GM21786 (cell line): ENCODE data around the gene SMAD7.
"Not testable (repeated sequence)": the region's sequence is repeated elsewhere in the genome, so short reads cannot be mapped to it uniquely, and the experiment has no call there.

Experiments used
- ATAC-seq: cut with Tn5 transposase; IDR thresholded peaks from one replicate; pipeline ENCODE4 v1.9.1; 2021; ENCODE audit not compliant: unreplicated experiment

SMAD7 gene

DNA sequence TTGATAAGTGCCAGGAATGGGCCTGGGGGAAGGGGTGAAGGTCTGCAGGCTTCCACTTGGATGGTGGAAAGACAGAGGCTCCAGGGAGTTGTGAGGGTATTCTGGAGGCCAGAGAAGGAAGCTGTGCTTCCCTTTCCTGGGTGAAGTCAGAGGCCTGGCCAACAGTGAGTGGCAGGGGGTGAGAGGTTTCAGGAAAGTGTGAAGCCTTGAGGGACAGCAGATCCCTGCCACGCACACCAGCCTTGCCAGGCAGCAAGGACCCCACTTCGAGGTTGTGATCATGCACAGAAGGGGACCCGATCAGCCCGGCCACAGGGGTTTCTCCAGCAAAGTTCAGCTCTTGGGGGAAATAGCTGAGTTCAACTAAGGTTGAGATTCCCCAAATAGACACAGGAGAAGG is 66.5 kb downstream of the SMAD7 start:
- no peak for ATAC-seq

DNA sequence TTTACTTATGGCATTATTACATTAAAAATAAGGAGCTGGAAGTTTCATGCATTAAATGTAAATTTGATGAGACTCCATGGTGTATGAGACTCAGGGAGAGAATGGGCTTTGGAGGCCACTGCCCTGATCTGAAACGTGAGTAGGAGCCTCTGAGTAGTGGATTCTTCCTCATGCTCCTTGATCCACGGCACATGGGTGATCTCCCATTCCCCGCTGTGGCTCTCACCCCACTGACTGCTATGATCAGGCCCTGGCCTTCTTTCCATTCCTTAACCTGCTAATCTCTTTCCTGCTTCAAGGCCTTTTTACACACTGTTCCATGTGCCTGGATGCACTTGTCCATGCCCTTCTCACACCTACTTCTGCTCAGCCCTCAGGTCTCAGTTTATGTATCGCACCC is 68.4 kb downstream of the SMAD7 start:
- no peak for ATAC-seq

DNA sequence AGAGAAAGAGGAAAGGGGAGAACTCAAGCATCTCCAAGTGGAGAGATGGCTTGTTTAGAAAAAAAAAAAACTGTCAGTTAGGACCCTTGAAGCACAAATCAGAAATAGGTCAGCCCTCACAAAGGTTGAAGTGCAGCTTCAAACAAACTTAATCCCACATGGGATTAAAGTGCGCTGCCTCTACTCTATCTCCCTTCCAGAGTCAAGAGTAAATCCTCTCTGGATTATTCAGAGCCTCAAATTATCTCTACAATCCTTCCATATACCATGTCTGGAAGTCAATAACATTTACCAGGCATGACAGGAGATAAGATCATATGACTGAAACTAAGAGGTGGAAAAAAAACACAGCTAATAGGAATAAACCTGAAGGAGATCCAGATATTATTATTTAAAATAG is 69.8 kb downstream of the SMAD7 start:
- ATAC-seq = no peak

DNA sequence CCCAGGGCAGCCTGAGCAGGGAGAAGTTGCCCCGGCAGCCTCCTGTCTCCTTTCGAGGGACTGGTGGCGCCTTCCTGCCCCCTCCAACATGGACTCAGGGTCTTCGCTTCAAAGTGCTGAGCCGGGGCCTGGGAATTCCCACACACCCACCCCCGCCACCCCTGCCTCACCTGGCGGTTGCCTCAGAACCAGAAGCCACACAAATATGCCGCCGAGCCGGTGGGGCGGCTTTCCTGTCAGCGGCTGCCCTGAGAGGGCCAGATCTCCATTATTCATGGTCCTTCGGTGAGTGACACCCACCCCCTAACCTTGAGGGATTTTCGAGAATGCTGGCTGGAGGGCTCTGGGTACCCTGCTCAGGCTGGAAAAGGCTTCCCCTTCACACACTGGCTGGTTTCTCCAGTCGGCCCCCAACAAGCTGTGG is 71.7 kb downstream of the SMAD7 start:
- ATAC-seq = no peak

DNA sequence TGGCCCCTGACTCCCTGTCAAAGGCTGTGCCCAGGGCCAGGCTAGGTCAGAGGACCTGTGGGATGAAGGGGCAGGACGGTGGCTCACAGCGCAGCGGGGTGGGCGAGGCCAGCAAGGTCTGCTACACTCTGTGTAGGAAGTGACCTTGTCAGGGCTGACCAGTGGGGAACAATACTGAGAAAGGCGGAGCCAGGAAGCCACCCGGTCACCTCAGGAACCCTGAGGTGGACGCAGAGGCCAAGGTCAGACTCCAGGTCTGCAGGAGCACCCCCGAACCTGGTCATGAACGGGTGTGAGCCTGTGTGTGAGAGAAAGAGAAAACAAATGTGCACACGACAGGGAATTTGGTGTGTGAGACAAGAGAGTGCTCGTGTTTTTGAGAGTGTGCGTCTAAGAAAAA is 72.3 kb downstream of the SMAD7 start:
- no peak for ATAC-seq

DNA sequence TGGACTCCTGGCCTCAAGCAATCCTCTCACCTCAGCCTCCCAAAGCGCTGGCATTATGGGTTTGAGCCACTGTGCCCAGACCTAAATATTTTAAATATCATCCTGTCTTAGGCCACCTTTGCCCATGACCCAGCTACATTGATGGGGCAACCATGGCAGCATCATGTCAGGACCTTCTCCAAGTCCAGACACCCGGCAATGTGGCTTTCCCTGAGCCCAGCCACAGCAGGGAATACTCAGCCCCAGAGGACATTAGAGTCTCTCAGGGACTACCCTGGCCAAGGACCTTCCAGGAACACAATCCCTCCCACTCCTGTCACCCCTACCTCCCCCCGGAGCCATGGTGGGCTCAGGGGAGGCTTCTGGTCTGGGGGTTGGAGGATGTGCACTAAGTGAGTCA is 72.8 kb downstream of the SMAD7 start:
- no peak for ATAC-seq

DNA sequence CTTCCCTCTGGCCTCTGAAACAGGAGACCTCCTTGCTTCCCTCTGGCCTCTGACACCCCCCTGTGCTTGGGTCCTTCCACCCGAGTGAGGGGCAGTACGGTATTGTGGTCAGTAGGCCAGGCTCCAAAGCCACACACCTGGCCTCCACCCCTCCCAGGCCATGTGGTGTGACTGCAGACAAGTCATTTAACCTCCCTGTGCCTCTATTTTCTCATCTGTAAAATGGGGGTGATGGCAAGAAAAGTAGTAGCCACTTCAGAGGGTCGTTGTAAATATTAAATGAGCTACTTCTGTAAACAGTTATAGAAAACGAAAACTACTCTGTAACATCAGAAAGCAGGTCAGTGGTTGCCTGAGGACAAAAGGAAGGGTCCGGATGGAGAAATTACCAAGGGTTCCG is 74.2 kb downstream of the SMAD7 start:
- no peak for ATAC-seq

DNA sequence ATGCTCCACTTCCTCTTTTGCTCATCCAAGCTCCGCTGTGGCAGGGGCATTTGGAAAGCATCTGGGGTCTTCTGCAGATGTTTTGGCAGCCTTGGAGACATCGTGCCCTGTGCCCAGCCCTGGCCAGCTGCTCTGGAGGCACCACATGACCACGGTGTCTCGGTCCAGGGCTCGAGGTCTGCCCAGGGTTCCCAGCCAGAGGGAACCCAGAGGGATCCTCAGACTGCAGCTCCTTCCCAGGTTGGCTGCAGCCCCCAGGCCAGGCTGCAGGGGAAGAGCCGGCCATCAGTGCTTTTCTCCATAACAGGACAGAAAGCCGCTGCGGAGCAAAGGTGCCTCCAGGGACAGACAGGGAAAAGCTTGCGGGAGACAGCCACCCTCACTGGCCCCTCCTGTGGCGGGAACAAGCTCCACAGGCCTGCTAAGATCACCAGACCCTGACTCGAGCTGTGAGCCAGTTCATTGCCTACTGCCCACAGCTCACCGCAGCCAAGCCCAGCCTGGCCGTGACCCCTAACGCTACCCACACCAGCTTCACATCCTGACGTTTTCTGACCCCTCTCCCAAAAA is 74.7 kb downstream of the SMAD7 start:
- ATAC-seq = no peak

DNA sequence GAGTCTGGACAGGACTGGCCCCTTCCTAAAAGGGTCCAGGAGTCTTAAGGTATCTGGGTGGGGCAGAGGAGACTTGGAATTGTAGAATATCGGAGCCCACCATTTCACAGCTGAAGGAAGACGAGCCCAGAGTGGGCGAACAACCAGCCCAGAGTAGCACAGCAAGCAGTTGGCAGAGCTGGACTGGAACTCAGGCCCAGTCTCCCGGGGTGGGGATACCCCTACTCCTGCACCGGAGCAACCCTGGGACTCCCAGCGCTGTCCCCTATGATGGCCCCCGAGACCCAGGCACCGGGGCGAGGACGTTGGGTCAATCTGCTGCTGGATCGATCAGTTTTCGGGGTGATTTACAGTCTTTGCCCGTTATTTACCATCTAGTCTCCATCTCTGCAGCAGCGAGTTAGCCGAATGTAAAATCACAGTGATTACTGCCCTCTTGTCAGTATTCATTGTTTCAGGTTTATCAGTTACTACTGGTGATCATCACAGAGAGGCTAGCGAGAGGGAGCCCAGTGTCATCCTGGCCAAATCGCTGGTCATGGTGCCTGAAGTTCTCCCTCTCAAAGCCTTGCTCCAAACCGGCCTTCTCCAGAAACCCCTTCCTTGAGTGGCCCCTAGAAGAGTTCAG is 75.3 kb downstream of the SMAD7 start:
- ATAC-seq = no peak

DNA sequence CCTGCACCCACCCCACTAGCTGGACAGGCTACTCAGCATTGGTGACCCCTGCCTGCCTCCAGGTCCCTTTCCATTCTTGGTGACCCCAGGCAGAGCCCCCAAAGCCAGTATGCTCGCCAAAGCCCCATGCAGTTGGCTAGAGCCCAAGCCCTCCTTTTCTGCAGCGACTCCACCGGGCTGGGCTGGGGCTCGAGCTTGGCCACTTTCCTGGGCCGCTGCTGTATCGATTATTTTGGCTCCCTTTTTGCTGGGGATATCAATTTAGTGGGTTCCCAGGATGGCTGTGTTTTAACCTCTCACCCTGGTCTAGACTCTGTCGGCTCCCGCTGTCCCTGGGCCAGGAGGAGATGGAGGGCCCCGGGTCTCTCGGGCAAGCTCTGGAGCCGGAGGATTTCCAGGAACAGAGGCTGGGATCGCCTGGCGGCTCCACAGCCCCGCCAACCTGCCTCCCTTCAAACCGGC is 76.0 kb downstream of the SMAD7 start:
- ATAC-seq = no peak

DNA sequence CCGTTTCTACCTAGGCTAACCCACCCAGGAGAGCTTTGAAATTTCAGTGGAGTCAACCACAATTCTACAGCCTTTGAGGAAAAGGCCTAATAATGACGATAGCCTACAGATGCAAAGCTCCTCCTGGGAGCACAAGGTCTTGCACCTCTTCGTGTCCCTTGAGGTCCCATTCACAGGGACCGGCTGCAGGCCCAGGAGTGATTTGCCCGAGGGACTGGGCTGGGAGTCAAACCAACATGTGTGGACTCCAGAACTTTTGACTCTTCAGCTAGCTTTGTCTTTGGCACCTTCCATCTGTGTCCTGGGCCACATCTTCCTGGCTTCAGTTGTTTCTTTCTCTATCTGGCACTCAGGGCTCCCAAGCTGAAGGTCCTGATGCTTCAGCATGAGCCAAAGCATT is 76.5 kb downstream of the SMAD7 start:
- ATAC-seq = no peak

DNA sequence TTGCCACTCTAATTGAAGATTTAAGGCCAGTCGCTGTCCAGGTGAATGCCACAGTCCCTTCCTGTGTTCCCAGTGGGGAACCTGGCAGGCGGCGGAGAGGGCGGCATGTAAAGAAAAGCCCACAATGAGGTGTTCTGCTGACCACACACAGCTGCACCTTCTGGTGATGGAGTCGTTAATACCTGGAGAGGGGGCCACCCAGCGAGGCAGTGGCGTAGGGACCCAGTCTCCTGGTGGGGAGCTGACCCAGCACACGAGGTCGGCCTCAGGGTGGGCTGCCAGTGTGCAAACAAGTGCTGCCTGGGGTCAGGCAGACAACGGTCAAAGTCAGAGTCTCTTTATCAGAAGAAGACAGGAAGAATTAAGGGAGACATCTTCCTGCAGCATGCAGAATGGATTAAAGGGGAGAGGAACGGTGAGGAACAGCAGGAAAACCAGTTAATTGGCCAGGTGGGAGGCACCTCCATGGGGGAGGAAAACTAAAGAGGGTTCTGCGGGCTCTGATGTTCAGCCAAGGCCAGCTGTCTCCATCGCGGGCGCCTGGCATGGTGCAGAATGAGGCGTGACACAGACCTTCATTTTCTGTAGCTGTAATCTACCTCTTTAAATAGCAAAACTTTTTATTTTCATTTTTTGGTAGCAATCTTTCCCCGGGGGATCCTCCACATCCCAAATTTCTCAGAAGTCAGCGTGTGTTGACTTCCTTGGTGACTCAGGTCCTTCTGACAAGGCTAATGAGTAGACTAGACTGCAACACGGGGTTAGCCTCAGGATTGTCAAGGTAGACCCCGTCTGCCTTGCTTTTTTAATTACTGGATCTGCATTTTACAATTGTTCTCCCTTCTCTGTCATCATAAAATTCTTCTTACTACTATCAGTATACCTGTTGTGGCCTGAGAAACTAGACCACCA is 78.3 kb downstream of the SMAD7 start:
- ATAC-seq = no peak

DNA sequence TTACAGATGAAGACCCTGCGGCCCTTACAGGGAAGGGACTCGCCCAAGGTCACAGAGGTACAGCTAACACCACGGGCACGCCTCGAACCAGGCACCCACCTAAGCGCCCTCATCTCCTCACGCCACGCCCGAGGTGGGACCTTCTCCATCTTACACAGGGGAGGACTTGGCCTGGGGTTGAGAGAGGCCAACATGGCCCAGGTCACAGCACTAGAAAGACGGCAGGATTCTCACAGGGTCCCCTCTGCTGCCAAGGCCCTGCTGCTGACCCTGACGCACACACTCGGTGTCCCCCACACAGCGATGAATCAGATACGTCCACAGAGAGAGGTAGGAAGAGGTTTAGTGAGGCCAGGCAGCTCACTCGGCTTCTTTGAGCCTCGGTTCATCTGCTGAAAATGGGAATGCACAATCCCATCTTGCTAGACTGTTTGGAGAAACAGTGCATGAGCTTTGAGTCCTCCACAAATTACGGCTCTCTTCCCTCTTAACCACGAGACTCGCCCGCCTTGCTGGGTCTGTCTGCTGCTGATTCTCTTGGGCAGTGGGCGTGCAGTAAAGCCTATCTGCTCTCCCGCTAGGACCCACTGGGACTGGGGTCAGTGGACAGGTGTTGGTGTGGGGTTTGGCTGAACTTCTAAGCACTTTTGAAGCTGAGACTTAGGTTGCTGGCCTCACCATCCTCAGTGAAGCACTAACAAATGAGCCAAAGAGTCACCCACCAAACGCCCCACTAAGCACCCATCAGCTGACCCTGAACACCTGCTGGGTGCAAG is 79.2 kb downstream of the SMAD7 start:
- no peak for ATAC-seq

DNA sequence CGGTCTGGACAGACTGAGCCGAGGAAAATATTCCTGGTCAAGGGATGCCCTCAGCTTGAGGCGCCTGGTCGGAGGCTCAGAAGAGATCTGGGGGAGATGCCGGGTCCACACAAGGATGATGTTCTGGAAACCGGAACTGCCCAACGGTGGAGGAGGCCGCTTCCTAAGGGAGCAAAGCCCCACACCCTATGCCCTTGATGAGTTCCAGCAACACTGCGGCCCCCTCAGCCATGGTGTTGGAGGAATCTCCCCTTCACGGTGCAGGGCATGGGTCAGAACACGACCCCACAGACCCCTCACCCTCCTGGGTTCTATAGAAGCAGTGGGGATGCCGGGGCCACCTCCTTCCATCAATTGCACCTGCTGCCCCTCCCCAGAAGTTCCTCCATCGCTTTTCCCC is 79.8 kb downstream of the SMAD7 start:
- ATAC-seq = not testable (repeated sequence)
